GM21360 (cell line): ENCODE data around the gene FAM43B.

Source experiments
- ATAC-seq: cut with Tn5 transposase; IDR thresholded peaks from one replicate; pipeline ENCODE4 v1.9.1; 2021; ENCODE audit warnings: mild to moderate bottlenecking, moderate library complexity; ENCODE audit not compliant: unreplicated experiment

FAM43B gene

GRCh38 chr1:20551161-20551560, 1.2 kb upstream of the FAM43B start:
- ATAC-seq = no peak

GRCh38 chr1:20552728-20553445, 514 bp downstream of the FAM43B start:
- no peak for ATAC-seq

- ATAC-seq = no peak
These were observed 2.8 kb downstream of the FAM43B start for GRCh38 chr1:20555025-20555757.

- no peak for ATAC-seq
These were observed 3.4 kb downstream of the FAM43B start for GRCh38 chr1:20555758-20556120.

GRCh38 chr1:20558191-20558590, 5.8 kb downstream of the FAM43B start:
- no peak for ATAC-seq

GRCh38 chr1:20560966-20561365, 8.6 kb downstream of the FAM43B start:
- no peak for ATAC-seq

GRCh38 chr1:20565234-20565633, 12.9 kb downstream of the FAM43B start:
- ATAC-seq = no peak

GRCh38 chr1:20569523-20570098, 17.2 kb downstream of the FAM43B start:
- ATAC-seq = no peak

GRCh38 chr1:20571427-20571826, 19.1 kb downstream of the FAM43B start:
- ATAC-seq = no peak

- ATAC-seq = no peak
These were observed 21.6 kb downstream of the FAM43B start for GRCh38 chr1:20573987-20574386.

- ATAC-seq = no peak
These were observed 22.5 kb downstream of the FAM43B start for GRCh38 chr1:20574686-20575540.

- no peak for ATAC-seq
These were observed 23.4 kb downstream of the FAM43B start for GRCh38 chr1:20575541-20576336.

- ATAC-seq = no peak
These were observed 25.7 kb downstream of the FAM43B start for GRCh38 chr1:20578062-20578461.

- ATAC-seq = no peak
These were observed 26.5 kb downstream of the FAM43B start for GRCh38 chr1:20578721-20579395.

- ATAC-seq = no peak
These were observed 32.5 kb downstream of the FAM43B start for GRCh38 chr1:20584890-20585289.

GRCh38 chr1:20586953-20587660, 34.7 kb downstream of the FAM43B start:
- no peak for ATAC-seq

GRCh38 chr1:20587661-20588053, 35.3 kb downstream of the FAM43B start:
- no peak for ATAC-seq

GRCh38 chr1:20588634-20589225, 36.4 kb downstream of the FAM43B start, which contains the start of gene CDA:
Gene CDA (plus strand): TSS chr1:20589097. CDS start chr1:20589130, 33 bp downstream.
- ATAC-seq = no peak
